K562 treated with DMSO at 1 percent for 4 hours (cell line): ENCODE data around the gene BATF3. TPM values are rescaled to one million over a fixed set of nuclear protein-coding genes. Genes with fewer than 3 reads are reported as not detected.

Experiments used
- total RNA-seq: library from RNA; unstranded; fragments of 300-600 nt; gene quantifications from 2 replicates; pipeline ENCODE4 v1.2.3, GENCODE V29; 2022; ENCODE audit not compliant: insufficient read depth

BATF3 gene
- 5.4 and 6.6 TPM in 2 replicates for total RNA-seq

GRCh38 chr1:212699625-212700222 lies at the start of gene BATF3:
BATF3 (minus strand) TSS chr1:212699840; CDS start chr1:212699762, 78 bp downstream.

Other genes with a start within 250 kb of the BATF3 start
- 37.4 and 45.6 TPM in 2 replicates for gene ATF3, start 91.1 kb downstream of the BATF3 start, total RNA-seq
- gene NSL1, start 91.9 kb upstream of the BATF3 start, total RNA-seq, result 30.1 and 43.3 TPM in 2 replicates
- 17.1 and 20.0 TPM in 2 replicates for gene TATDN3, start 92.1 kb upstream of the BATF3 start, total RNA-seq
- not detected in 2 replicates for gene SPATA45, start 147.8 kb upstream of the BATF3 start, total RNA-seq
- 1.8 and 4.9 TPM in 2 replicates for gene FLVCR1, start 158.4 kb upstream of the BATF3 start, total RNA-seq